ENCODE results near the gene NRBP1.
A peak's percentile ranks its signal among the peaks of the same experiment; 100 is the strongest.

The NRBP1 gene

DNA sequence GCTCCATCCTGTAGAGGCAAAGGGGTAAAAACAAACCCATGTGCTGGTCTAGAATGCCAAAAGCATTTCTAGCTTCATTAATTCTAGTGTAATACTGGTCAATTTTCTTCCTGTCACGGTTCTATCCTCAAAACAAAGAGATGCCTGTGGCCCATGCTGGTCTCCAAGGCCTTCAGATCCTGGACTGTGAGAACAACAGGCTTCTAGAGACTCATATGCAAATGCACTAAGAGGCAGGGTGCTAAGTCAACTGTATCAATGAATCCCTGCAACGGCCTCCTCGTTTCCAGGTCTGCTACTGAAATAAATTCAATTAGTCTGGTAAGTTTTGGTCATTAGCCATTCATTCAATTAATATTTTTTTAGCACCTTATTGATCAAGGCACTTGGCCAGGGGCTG, 57.1 kb downstream of the NRBP1 start:
- Histone ChIP-seq H3K36me3 (peaks cover 23 to 52% (median 30%) of the 10 kb centered on the region in 3 donors), H3K9me3 (no peaks in the 10 kb centered on the region), H3K27me3 (no peaks in the 10 kb centered on the region), H3K4me1 (peaks cover 0 to 19% (median 10%) of the 10 kb centered on the region in 4 donors), H3K4me3 (no peak overlapping the region), H3K27ac (no peak overlapping the region)
- TF ChIP-seq, protein P1, sequence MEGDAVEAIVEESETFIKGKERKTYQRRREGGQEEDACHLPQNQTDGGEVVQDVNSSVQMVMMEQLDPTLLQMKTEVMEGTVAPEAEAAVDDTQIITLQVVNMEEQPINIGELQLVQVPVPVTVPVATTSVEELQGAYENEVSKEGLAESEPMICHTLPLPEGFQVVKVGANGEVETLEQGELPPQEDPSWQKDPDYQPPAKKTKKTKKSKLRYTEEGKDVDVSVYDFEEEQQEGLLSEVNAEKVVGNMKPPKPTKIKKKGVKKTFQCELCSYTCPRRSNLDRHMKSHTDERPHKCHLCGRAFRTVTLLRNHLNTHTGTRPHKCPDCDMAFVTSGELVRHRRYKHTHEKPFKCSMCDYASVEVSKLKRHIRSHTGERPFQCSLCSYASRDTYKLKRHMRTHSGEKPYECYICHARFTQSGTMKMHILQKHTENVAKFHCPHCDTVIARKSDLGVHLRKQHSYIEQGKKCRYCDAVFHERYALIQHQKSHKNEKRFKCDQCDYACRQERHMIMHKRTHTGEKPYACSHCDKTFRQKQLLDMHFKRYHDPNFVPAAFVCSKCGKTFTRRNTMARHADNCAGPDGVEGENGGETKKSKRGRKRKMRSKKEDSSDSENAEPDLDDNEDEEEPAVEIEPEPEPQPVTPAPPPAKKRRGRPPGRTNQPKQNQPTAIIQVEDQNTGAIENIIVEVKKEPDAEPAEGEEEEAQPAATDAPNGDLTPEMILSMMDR (IDR thresholded peaks at IDR 0.05): no peak
- intact Hi-C loops (cut with DNase I; ENCODE audit: low total_unique reads): no loop called here
- DNase-seq: no peak

DNA sequence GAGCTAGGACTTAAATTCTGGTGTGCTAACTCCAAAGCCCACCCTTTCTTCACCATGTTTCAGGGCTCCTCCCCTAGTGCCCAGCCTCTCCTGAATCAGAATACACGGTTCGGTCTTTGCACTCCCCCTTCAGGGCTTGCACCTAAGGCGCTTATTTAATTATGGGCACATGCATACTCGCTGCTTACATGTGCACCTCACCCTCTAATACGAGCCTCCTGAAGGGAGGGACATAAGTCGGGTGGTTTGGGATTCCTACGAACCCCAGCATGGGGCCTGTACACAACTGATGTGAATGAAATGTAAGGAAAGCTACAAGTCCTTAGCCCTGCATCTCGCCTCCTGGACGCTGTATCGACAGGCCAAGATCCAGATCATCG, 60.7 kb downstream of the NRBP1 start:
- no peak for DNase-seq
- H3K4me1 ChIP-seq: peaks cover 0 to 19% (median 12%) of the 10 kb centered on the region in 4 donors
- peak overlapping the region; percentile 64 to 76 for H3K27ac ChIP-seq
- no peaks in the 10 kb centered on the region for H3K27me3 ChIP-seq
- TF ChIP-seq, protein P1 (IDR thresholded peaks at IDR 0.05): no peak
- H3K4me3 ChIP-seq: peak overlapping the region; percentile 60 to 64
- intact Hi-C loops (cut with DNase I; ENCODE audit: low total_unique reads): no loop called here
- H3K36me3 ChIP-seq: peaks cover 0 to 20% (median 3%) of the 10 kb centered on the region in 3 donors
- H3K9me3 ChIP-seq: no peaks in the 10 kb centered on the region

DNA sequence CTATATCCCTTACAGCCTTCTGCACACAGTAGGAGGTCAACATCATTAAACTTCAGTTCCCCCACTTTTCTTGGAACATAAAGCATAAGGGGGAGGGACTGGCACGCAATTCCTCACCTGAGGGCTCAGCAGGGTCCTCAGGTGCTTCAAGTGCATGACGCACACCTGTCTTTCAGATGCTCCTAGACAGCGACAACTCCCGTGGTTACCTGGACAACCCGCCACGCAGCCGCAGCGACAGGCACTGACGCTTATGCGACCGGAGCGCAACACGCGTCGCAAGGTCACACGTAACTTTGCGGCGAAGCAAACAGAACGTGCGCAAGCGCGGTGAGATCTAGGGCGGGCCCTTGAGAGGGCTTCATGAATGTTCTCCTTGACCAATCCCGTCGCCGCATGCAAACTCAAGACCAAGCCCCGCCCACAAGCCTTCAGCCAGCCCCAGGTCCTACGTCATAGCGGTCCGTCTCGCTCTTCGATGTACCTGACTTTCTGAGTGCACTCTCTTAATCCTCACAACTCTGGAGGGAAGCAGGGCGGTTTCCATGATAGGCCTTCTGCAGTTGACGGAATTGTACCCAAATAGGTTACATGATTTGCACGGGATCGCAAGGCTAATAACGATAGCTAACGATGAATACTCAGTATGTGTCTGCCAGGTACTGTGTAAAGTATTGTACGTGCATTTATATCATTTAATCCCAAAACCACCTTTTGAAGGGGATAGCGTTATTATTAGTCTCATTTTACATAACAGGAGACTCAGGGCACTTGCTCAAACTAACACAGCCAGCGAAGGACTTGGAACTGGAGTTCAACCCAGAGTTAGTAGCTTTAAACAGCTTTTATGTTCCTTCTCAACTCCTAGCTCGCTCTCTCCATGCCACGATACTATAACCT, 61.3 kb downstream of the NRBP1 start, which contains the start of gene IFT172:
TSS of gene IFT172 (minus strand) at position 246 of the 900 bp plus-strand sequence. CDS start at position 156, 90 bp downstream.
- peaks cover 0 to 14% (median under 1%) of the 10 kb centered on the region in 3 donors for H3K36me3 ChIP-seq
- intact Hi-C loops (cut with DNase I; ENCODE audit: low total_unique reads): loop anchor here (10.0 kb wide), 1 partner anchor 95 kb away; the partner anchor contains the start of gene ZNF512
- H3K4me3 ChIP-seq: peak within 1 kb of the TSS; percentile 60 to 64
- no peaks in the 10 kb centered on the region for H3K9me3 ChIP-seq
- TF ChIP-seq, protein P1 (IDR thresholded peaks at IDR 0.05): no peak
- H3K27ac ChIP-seq: peak within 1 kb of the TSS; percentile 64 to 76
- H3K27me3 ChIP-seq: no peaks in the 10 kb centered on the region
- peaks cover 0 to 23% (median 15%) of the 10 kb centered on the region in 4 donors for H3K4me1 ChIP-seq
- DNase-seq: peak; percentile 99
